Inferior parietal cortex (tissue), 1 donor: ENCODE results near the gene IL18R1.

ENCODE experiments used
- DNase-seq: peaks from one replicate; pipeline ENCODE4 v3.0.0-alpha.2; 2016; ENCODE audit errors: extremely low spot score

Gene IL18R1

DNA sequence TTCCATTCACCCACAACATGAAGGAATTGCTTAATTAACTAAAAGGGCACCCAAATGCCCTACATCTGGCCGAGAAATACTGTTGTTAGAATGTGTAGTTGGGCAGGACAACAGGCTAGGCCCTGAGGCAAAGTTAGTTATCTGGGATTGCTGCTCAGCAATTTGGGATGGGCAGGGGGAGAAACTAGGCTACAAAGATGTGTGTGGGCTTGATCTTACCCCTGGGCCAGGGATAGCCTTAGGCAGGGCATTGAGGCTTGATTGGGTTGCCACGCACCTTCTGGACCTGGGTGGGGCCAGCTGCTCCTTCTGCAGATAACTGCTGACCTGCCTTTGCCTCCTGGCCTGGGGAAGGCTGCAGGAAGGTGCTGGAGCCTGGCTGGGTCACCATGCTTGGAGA is 76.8 kb downstream of the IL18R1 start:
- DNase-seq = no peak

- DNase-seq = no peak
These were observed 78.5 kb downstream of the IL18R1 start for GRCh38 chr2:102433973-102434654.

GRCh38 chr2:102434655-102435381 is 79.2 kb downstream of the IL18R1 start:
- no peak for DNase-seq

- no peak for DNase-seq
These were observed 80.1 kb downstream of the IL18R1 start for GRCh38 chr2:102435741-102436140.

GRCh38 chr2:102436323-102436722 is 80.7 kb downstream of the IL18R1 start:
- DNase-seq = no peak

- no peak for DNase-seq
These were observed 81.5 kb downstream of the IL18R1 start for GRCh38 chr2:102437122-102437521.

GRCh38 chr2:102438111-102438510 is 82.5 kb downstream of the IL18R1 start:
- DNase-seq = no peak

DNA sequence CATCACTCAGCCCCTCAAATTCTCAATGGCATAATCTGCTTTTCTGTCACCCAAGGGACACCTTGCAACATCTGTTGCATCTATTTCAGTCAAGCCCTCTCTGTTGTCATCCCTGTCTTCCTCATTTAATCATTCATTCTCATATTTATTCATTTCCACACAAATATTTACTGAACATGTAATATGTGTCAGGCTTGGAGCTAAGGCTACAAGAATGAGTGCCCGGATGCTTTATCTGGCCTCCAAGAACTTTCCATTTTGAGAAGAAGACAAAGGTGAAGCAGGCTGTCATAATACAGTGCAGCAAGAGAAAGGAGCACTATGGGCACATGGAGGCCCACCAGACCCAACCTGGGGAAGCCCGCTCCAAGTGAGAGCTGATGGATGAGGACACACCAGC is 83.0 kb downstream of the IL18R1 start:
- no peak for DNase-seq

- no peak for DNase-seq
These were observed 83.6 kb downstream of the IL18R1 start for GRCh38 chr2:102439065-102439695.

DNA sequence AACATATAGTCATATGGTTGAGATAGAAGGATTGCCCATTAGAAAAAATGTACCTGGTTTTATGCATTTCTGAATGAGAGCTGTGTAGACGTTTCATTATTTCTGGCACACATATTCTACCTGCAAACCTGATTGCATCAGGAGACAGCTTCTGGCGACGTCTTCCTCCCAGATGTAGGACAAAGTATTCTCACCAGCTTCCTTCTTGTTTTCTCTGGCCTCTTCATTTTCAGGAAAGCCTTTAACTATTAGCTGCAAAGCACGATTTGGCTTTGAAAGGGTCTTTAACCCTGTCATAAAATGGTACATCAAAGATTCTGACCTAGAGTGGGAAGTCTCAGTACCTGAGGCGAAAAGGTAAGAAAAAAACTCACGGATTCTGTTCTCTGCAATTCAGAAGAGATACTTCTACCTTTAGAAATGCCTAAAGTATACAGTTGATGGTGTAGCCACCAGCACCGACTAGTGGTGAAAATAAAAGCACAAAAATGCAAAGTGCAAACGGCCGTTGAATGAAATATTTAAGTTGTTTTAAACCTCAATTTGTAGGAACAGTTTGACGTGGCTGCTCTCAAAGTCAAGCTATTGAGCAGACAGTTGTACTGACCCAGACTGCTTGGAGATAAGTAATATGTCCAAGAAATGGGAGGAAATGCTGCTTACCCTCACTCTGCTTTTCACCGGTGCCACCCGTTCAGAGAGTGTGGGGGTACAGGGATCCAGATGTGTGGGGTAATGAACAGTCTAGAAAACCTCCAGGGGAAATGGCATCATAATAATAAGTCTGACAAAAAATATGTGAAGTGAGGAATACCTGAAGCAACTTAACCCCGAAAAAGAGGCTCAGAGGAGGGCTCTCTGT is 87.6 kb downstream of the IL18R1 start:
- peak; percentile 67 for DNase-seq

- DNase-seq = no peak
These were observed 88.6 kb downstream of the IL18R1 start for GRCh38 chr2:102444233-102444632.

- DNase-seq = no peak
These were observed 91.3 kb downstream of the IL18R1 start for GRCh38 chr2:102446936-102447335.
